HG03064 (cell line): ENCODE measurements around the gene WDR73.
"Not testable (repeated sequence)": the region's sequence is repeated elsewhere in the genome, so short reads cannot be mapped to it uniquely, and the experiment has no call there.

Experiments used
- ATAC-seq: cut with Tn5 transposase; IDR thresholded peaks from one replicate; pipeline ENCODE4 v1.9.1; 2021; ENCODE audit warnings: low read depth; ENCODE audit not compliant: unreplicated experiment

WDR73 gene

GRCh38 chr15:84653910-84654688, at the start of gene WDR73:
WDR73 (minus strand) TSS chr15:84654283; CDS start chr15:84654274, 9 bp downstream.
- ATAC-seq, result peak; percentile 77

- ATAC-seq, result no peak
Measured at GRCh38 chr15:84703808-84704207, 49.7 kb upstream of the WDR73 start.

- no peak for ATAC-seq
Measured at GRCh38 chr15:84702961-84703482, 48.9 kb upstream of the WDR73 start.

- no peak for ATAC-seq
Measured at GRCh38 chr15:84699538-84700191, 45.6 kb upstream of the WDR73 start.

GRCh38 chr15:84697236-84697990, 43.3 kb upstream of the WDR73 start:
- ATAC-seq, result no peak

- ATAC-seq, result no peak
Measured at GRCh38 chr15:84696757-84697156, 42.7 kb upstream of the WDR73 start.

- ATAC-seq, result no peak
Measured at GRCh38 chr15:84690342-84690741, 36.3 kb upstream of the WDR73 start.

- no peak for ATAC-seq
Measured at GRCh38 chr15:84689858-84690257, 35.8 kb upstream of the WDR73 start.

- not testable (repeated sequence) for ATAC-seq
Measured at GRCh38 chr15:84686446-84686845, 32.4 kb upstream of the WDR73 start.

- no peak for ATAC-seq
Measured at GRCh38 chr15:84685304-84685703, 31.2 kb upstream of the WDR73 start.

- no peak for ATAC-seq
Measured at GRCh38 chr15:84684092-84684491, 30.0 kb upstream of the WDR73 start.

GRCh38 chr15:84681831-84682230, 27.7 kb upstream of the WDR73 start:
- no peak for ATAC-seq

GRCh38 chr15:84671211-84671610, 17.1 kb upstream of the WDR73 start:
- no peak for ATAC-seq

GRCh38 chr15:84669726-84670125, 15.6 kb upstream of the WDR73 start:
- ATAC-seq, result no peak

- ATAC-seq, result no peak
Measured at GRCh38 chr15:84668221-84668982, 14.3 kb upstream of the WDR73 start.

GRCh38 chr15:84666373-84666772, 12.3 kb upstream of the WDR73 start:
- no peak for ATAC-seq

GRCh38 chr15:84661001-84661400, 6.9 kb upstream of the WDR73 start:
- ATAC-seq, result no peak

GRCh38 chr15:84659904-84660781, 6.1 kb upstream of the WDR73 start:
- ATAC-seq, result no peak

- ATAC-seq, result no peak
Measured at GRCh38 chr15:84658788-84659411, 4.8 kb upstream of the WDR73 start.
